Coronary artery (tissue), 2 donors: ENCODE measurements around the gene PRIMA1.

ENCODE experiments used
- DNase-seq: peaks from one replicate; pipeline ENCODE4 v3.0.0-alpha.2; 2017; ENCODE audit warnings: low spot score
- H3K27ac ChIP-seq, 2 donors: fragments of 200-600 bp; sonication (generic); one replicate each; pipeline ENCODE4 v1.5.1; 2016 to 2019
- H3K4me3 ChIP-seq: fragments of 200-600 bp; sonication (generic); 2 replicates; pipeline ENCODE4 v1.5.1; 2016; ENCODE audit warnings: mild to moderate bottlenecking, moderate library complexity
- TF ChIP-seq, protein P1 (sequence below): fragments of 200-600 bp; sonication (generic); IDR thresholded peaks from one replicate; pipeline ENCODE4 v1.5.1; 2019; ENCODE audit warnings: antibody characterized with exemption

Gene PRIMA1

DNA sequence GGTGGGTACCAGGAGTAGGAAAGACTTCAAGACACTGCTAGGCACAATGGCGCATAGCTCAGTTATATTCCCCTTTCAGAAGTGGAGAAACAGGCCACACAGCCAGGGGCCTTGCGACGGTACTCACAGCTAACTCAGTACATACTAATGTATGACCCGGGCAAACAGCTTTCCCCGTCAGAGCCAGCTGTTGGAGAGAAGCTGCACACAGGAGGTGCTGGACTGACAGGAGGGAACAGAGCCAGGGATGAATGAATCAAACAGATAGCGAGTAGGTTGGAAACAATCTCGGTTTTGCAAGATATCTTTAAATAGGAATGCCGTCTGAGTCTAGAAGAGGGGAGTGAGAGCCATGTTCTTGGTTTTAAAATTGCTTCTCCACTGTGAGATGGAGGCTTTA is 45.5 kb downstream of the PRIMA1 start:
- TF ChIP-seq, protein P1, sequence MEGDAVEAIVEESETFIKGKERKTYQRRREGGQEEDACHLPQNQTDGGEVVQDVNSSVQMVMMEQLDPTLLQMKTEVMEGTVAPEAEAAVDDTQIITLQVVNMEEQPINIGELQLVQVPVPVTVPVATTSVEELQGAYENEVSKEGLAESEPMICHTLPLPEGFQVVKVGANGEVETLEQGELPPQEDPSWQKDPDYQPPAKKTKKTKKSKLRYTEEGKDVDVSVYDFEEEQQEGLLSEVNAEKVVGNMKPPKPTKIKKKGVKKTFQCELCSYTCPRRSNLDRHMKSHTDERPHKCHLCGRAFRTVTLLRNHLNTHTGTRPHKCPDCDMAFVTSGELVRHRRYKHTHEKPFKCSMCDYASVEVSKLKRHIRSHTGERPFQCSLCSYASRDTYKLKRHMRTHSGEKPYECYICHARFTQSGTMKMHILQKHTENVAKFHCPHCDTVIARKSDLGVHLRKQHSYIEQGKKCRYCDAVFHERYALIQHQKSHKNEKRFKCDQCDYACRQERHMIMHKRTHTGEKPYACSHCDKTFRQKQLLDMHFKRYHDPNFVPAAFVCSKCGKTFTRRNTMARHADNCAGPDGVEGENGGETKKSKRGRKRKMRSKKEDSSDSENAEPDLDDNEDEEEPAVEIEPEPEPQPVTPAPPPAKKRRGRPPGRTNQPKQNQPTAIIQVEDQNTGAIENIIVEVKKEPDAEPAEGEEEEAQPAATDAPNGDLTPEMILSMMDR, result no peak
- no peak for DNase-seq
- Histone ChIP-seq H3K4me3 (no peak overlapping the region), H3K27ac (no peak overlapping the region)

DNA sequence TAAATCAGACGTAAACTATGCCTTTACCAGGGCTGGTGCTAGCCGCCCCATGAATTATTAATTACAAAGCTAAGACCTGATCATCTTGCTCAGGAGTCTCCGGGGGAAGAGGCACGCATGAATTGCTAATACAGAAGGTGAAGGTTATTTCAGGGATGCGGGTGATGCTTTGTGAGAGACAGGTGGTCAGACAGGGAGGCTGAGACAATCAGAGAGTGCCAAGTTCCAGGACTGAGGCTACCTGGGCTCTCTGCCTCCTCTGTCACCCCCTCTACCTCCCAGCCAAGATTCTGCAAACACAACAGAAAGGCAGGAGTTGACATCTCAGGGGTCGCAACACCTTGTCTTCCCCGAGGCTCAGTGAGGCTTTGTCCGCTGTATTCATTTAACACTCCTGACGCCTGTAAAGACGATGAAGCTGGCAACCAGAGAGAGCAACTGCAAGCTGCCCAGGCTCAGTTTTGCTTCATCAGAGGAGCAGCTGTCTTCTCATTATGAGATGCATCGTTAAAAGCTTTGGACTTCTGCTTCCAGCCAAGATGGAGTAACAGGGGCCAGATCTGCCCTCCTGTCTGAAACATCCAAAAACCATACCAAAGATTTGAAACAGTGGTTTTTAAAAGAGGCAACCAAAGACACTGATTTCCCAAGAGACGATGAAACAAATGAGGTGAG is 46.6 kb downstream of the PRIMA1 start:
- no peak overlapping the region for H3K4me3 ChIP-seq
- TF ChIP-seq, protein P1, result no peak
- H3K27ac ChIP-seq, result no peak overlapping the region
- DNase-seq, result no peak

DNA sequence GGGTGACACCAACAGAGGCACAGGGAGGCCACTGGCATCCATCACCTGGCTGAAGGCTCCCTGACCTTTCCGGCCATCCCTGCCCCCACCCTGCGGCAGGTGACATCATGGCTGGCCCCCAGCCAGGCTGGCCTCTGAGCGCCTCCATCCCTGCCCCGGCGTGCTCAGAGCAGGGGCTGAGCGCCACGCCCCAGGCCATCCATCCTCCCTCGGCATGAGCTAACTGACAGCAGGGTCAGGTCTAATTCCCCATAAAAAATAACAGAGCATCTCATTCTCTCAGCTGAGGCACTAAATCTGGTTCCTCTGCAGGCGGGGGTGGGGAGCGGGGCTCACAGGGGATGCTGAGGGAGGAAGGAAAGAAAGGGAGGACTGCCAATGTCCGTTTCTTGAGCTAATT is 50.7 kb downstream of the PRIMA1 start:
- TF ChIP-seq, protein P1, result no peak
- H3K27ac ChIP-seq, result no peak overlapping the region
- H3K4me3 ChIP-seq, result no peak overlapping the region
- DNase-seq, result no peak

DNA sequence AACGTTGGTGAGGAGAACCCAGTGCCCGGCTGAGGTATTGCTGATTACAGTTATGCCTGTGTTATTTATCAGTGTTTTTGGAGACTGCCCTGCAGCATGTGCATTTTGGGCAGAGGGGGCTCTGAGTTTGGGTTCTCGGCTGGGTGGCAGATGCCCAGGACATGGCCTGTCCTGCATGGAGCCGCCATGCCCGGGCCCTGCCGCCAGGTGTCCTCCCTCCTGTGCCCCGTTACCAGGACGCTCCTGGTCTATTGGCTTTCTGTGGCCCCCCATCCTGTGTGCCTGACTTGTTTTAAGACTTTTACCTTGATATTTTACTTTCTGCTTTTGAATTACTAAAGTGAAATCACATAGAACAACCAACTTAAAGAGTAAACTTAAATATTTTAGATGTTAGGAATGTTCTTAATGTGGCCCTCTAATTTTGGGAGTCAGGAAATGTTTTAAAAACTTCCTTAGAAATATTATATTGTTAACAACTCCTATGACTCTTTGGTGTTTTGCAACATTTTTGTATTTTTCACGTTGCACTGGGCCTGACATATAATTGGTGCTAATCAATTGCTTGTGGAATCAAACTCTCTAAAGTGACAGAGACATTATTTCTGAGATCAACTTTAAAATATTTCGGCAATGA is 51.8 kb downstream of the PRIMA1 start:
- TF ChIP-seq, protein P1, result no peak
- Histone ChIP-seq H3K4me3 (no peak overlapping the region), H3K27ac (no peak overlapping the region)
- no peak for DNase-seq

DNA sequence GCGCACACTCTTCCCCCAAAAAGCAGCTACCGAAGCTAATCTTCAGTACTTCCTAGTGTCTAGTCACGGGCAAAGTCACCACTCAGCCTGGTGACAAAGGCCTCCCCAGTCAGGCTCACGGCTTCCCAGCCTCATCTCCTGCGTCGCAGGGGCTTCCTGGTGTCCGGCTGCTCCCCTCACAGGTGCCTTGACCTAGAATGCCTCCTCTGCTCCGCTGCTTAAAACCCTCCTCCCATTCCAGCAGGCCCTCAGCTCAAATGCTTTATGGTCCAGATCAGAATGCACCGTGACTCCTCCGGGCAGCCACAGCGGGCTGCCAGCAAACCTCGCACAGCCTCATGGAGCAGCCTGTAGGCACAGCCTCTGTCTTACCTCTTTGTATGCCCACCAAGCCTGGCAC is 53.1 kb downstream of the PRIMA1 start:
- H3K27ac ChIP-seq, result no peak overlapping the region
- no peak overlapping the region for H3K4me3 ChIP-seq
- no peak for DNase-seq
- TF ChIP-seq, protein P1, result no peak

DNA sequence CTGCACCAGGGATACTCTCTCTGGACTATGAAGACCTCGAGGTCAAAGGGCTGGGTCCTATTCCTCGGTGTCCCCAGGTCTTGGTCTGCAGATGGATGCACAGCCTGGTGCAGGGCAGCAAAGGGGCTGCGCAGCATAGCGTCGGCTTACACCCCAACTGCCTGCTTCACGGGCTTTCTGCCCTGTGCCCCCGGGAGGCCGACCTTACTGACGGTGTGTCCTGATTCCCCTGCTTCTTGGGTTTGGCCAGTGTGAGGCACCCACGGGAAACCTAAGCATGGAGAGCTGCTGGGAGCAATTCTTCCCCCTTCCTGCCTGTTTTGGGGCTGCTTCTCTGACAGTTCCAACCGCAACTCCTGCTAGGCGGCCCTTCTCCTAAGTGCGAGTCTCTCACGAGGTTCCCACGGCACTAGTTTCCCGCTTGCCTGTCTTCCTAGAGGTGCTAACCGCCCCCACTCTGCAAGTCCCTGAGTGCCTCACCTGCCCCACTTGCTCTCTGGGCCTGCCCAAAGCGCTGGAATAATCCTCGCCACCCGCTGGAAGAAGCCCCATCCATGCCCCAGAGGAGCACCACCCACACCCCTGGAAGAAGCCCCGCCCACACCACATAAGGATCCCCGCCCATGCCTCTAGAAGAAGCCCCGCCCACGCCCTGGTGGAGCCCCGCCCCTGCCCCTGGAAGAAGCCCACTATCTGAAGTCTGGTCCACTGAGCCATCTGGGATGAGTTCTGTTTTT is 54.0 kb downstream of the PRIMA1 start:
- TF ChIP-seq, protein P1, result no peak
- Histone ChIP-seq H3K4me3 (no peak overlapping the region), H3K27ac (no peak overlapping the region)
- no peak for DNase-seq
